HEK293 (cell line): ENCODE measurements around the gene CYP21A2.
"Not testable (repeated sequence)": the region's sequence is repeated elsewhere in the genome, so short reads cannot be mapped to it uniquely, and the experiment has no call there.

Experiments used
- MYNN ChIP-seq: fragments of 450-650 bp; formaldehyde crosslinking; IDR thresholded peaks from 2 replicates; pipeline ENCODE4 v1.5.1; 2016; ENCODE audit warnings: missing biosample characterization, missing genetic modification characterization, borderline replicate concordance
- ZNF175 ChIP-seq: fragments of 450-650 bp; formaldehyde crosslinking; IDR thresholded peaks from 2 replicates; pipeline ENCODE4 v1.5.1; 2016; ENCODE audit warnings: missing biosample characterization, missing genetic modification characterization
- ZNF704 ChIP-seq: fragments of 450-650 bp; formaldehyde crosslinking; IDR thresholded peaks from 2 replicates; pipeline ENCODE4 v1.5.1; 2016; ENCODE audit warnings: missing biosample characterization, missing genetic modification characterization
- TF ChIP-seq, protein P1 (sequence below): fragments of 450-650 bp; formaldehyde crosslinking; IDR thresholded peaks from 2 replicates; pipeline ENCODE4 v1.5.1; 2016; ENCODE audit warnings: missing biosample characterization, missing genetic modification characterization

DNA sequence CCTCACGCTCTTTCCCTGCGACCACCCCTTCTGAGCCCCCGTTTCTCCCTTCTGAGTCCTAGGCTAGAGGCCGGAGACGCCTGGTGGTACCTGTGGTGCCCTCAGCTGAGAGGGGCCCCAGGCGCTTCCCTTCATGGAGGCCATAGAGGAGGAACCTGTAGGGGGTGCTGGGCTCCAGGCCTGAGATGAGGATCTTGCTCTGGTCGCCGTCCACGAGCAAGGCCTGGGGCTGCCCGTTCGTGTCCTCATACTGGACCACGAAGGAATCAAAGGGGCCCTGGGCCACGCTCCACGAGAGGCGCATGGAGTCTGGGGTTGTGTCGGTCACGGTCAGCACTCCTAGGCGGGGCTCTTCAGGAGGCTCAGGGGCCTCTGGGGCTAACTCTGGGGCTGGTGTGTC is 6.7 kb downstream of the CYP21A2 start:
- not testable (repeated sequence) for TF ChIP-seq ZNF175, ZNF704, MYNN (tag by site-specific recombination)
- TF ChIP-seq, protein P1, sequence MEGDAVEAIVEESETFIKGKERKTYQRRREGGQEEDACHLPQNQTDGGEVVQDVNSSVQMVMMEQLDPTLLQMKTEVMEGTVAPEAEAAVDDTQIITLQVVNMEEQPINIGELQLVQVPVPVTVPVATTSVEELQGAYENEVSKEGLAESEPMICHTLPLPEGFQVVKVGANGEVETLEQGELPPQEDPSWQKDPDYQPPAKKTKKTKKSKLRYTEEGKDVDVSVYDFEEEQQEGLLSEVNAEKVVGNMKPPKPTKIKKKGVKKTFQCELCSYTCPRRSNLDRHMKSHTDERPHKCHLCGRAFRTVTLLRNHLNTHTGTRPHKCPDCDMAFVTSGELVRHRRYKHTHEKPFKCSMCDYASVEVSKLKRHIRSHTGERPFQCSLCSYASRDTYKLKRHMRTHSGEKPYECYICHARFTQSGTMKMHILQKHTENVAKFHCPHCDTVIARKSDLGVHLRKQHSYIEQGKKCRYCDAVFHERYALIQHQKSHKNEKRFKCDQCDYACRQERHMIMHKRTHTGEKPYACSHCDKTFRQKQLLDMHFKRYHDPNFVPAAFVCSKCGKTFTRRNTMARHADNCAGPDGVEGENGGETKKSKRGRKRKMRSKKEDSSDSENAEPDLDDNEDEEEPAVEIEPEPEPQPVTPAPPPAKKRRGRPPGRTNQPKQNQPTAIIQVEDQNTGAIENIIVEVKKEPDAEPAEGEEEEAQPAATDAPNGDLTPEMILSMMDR (tag by site-specific recombination), result not testable (repeated sequence)
